Measurements from ENCODE around the gene OR5H2.
"Not testable (repeated sequence)": the region's sequence is repeated elsewhere in the genome, so short reads cannot be mapped to it uniquely, and the experiment has no call there.

The OR5H2 gene

GRCh38 chr3:98282205-98282604, at the start of gene OR5H2:
Gene OR5H2, plus strand, starts transcription at chr3:98282505. Its CDS starts 398 bp downstream, at chr3:98282903.
- no peak for DNase-seq (ENCODE audit: low read depth)

DNA sequence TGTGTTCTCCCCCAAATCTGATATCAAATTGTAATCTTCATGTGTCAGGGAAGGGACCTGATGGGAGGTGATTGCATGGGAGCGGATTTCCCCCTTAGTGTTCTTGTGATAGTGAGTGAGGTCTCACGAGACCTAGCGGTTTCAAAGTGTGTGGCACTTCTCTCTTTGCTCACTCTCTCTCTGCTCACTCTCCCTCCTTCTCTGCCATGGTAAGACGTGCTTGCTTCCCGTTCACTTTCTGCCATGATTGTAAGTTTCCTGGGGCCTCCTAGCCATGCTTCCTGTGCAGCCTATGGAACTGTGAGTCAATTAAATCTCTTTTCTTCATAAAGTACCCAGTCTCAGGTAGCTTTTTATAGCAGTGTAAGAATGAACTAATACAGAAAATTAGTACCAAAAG, 48.8 kb upstream of the OR5H2 start:
- DNase-seq (ENCODE audit: low read depth) = no peak

GRCh38 chr3:98240131-98240530, 42.2 kb upstream of the OR5H2 start:
- no peak for DNase-seq (ENCODE audit: low read depth)

DNA sequence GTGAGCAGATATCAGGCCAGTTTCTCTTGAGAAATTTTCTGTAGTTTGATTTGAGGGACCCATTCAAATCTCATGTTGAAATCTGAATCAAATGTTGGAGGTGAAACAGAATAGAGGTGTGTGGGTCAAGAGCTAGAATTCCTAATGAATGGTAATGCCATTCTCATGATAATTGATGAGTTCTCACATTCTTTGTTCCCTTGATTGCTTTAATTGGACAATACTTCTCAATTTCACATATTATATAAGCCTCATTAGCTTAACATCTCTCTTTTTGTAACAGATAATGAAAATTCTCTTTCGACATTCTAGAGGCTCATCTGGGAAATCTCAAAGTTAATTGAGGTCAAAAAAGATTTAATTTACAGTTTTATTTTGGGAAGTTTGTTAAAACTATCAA, 40.1 kb upstream of the OR5H2 start:
- no peak for DNase-seq (ENCODE audit: low read depth)

GRCh38 chr3:98243843-98244242, 38.5 kb upstream of the OR5H2 start:
- DNase-seq (ENCODE audit: low read depth) = no peak

DNA sequence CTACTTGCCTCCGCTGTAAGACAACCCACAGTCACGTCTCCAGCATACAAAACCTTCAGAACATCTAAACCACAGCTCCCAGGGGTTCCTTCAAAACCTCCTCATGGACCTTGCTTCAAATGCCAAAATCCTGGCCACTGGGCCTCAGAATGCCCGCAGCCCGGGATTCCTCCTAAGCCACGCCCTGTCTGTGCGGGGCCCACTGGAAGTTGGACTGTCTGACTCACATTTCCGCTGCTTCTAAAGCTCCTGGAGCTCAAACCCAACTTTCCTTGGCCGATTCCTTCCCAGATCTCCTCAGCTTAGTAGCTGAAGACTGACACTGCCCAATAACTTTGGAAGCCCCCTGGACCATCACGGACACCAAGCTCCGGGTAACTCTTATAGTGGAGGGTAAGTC, 36.2 kb upstream of the OR5H2 start:
- no peak for DNase-seq (ENCODE audit: low read depth)

GRCh38 chr3:98256026-98256425, 26.3 kb upstream of the OR5H2 start:
- not testable (repeated sequence) for DNase-seq (ENCODE audit: low read depth)

DNA sequence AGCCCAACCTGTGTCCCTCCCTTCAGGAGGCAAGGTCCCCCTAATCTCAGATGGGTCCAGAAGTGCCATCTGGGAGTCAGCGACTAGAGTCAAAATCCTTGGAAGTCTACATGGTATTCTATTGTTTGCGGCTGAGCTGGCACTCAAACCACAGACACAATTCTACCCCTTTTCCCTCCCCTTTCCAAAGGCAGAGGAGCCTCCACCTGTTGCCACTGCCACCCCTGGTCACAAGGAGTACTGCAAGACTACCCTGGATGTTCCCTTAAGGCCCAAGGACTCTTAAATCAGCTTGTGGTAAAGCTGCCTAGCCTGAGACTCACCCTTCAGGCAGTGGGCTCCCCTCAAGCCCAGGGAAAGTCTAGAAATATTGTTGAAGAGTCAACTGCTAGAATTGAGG, 22.6 kb upstream of the OR5H2 start:
- no peak for DNase-seq (ENCODE audit: low read depth)

- no peak for DNase-seq (ENCODE audit: low read depth)
These were observed 20.3 kb upstream of the OR5H2 start for GRCh38 chr3:98262046-98262445.

DNA sequence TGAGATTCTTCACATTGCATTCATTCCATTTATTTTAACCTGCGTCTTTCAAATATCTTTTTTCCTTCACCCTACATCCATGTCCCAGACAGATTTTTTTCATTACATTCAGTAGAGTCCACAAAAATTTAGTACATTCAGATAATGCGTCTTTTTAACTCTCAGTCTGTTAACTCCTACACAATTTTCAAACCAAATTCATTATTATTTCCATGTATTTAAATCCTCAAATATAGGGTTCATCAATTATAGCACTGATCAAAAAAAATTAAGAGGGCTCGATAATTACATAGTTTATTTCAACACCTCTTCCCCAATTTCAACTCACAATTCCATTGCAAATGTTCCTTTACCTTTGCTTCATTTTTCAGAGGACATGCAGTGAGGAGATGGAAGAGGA, 18.4 kb upstream of the OR5H2 start, which contains the start of gene OR5H6:
Gene OR5H6 (plus strand): TSS at position 301 of the 400 bp plus-strand sequence. CDS start 89 bp downstream, at position 390.
- DNase-seq (ENCODE audit: low read depth) = no peak

GRCh38 chr3:98269846-98270245, 12.5 kb upstream of the OR5H2 start:
- no peak for DNase-seq (ENCODE audit: low read depth)

GRCh38 chr3:98272126-98272525, 10.2 kb upstream of the OR5H2 start:
- DNase-seq (ENCODE audit: low read depth) = no peak

GRCh38 chr3:98274914-98275313, 7.4 kb upstream of the OR5H2 start:
- no peak for DNase-seq (ENCODE audit: low read depth)

DNA sequence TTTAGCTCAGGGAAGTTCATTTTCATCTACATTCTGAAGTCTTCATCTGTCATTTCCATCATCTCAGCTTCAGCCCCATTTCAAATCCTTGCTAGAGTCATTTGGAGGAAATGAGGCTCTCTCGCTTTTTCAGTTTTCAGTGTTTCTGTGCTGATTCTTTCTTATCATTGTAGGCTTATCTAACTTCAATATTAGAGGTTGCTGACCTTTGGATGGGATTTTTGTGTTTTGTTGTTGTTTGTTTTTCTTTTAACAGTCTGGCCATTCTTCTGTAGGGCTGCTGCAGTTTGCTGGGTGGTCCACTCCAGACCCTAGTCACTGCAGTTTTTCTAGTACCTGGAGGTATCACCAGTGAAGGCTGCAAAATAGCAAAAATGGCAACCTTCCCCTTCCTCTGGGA, 8.6 kb downstream of the OR5H2 start:
- no peak for DNase-seq (ENCODE audit: low read depth)

GRCh38 chr3:98291332-98291957, 9.1 kb downstream of the OR5H2 start:
- no peak for DNase-seq (ENCODE audit: low read depth)

DNA sequence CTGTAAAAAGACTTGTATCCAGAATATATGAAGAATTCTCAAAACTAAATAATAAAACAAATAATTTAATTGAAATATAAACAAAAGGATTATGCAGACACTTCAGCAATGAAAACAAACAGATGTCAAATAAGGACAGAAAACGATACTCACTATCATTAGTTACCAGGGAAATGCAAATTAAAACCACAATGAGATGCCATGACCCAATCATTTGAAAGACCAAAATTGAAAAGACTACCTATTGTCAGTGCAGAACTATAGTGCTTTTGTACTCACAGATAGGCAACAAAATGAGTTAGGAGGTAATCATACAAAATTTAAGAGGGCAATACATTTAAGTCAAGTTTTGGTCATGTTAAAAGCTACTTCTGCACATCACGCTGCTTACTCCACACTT, 39.8 kb downstream of the OR5H2 start:
- DNase-seq (ENCODE audit: low read depth) = no peak

- no peak for DNase-seq (ENCODE audit: low read depth)
These were observed 40.4 kb downstream of the OR5H2 start for GRCh38 chr3:98322686-98323085.

DNA sequence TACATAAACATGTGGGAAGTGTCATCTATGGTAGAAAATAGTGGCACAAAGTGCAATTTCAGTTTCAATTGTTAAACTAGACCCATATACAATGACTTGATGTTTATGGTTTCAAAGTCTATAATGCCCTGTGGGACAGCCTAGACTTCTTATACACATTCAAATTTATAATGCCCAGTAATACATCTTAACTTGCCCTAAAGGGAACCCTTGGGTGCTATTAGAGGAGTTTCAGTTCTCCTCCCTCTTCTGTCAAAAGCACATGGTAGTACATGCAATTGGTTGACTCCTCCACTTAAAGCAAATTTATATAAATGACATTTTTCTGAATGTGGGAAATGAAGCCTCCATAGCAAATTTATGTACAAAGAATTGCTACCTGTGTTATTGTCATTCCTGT, 41.1 kb downstream of the OR5H2 start:
- DNase-seq (ENCODE audit: low read depth) = no peak

- no peak for DNase-seq (ENCODE audit: low read depth)
These were observed 42.8 kb downstream of the OR5H2 start for GRCh38 chr3:98325055-98325454.

- no peak for DNase-seq (ENCODE audit: low read depth)
These were observed 44.0 kb downstream of the OR5H2 start for GRCh38 chr3:98326105-98326893.

DNA sequence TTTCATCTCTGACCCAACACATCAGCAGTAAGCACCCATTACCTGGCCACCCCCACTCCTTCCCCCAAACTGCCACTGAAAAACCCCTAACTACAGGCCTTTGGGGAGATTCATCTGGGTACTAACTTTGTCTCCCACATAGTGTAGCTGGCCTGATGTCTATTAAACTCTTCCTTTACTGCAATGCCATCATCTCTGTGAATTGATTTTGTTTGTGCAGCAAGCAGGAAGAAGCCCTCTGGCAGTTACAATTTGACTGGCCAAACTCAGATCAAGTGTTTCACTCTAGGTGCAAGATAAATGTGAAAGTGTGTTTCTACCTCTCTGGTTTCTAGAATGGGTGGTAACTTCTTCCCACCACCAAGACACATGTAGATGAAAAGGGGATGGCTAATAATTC, 44.6 kb downstream of the OR5H2 start:
- DNase-seq (ENCODE audit: low read depth) = no peak

GRCh38 chr3:98328933-98329332, 46.6 kb downstream of the OR5H2 start:
- no peak for DNase-seq (ENCODE audit: low read depth)

DNA sequence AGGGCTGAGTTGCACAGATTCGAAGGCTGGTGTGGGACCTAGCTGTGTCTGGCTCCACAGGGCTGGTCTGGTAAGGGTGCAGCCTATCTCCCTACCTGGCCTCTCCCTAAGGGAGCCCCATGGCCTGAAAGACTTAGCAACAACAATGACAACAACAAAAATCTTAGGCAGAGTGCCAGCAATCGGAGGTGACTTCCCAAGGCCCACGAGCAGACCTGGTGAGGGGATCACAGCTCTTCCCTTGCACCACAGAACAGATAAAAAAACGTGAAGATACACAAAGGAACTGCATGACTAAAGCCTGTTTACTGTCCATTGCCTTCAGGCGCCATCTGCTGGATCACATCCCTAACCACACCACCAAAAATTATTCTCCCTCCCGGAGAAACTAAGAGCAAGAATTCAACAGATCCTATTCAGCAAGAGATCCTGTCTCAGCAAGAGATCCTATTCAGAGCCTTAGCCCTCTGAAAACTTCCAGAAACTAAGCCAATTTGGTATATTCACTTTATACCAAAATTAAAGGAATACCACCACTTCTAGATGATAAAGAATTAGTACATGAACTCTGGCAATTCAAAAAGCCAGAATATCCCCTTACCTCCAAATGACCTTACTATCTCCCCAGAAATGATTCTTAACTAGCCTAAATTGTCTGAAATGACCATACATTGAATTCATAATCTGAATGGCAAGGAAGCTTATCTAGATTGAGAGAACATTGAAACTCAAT, 47.3 kb downstream of the OR5H2 start:
- peak; percentile 55 for DNase-seq (ENCODE audit: low read depth)
